ENCODE measurements around the gene RCAN3.

DNA sequence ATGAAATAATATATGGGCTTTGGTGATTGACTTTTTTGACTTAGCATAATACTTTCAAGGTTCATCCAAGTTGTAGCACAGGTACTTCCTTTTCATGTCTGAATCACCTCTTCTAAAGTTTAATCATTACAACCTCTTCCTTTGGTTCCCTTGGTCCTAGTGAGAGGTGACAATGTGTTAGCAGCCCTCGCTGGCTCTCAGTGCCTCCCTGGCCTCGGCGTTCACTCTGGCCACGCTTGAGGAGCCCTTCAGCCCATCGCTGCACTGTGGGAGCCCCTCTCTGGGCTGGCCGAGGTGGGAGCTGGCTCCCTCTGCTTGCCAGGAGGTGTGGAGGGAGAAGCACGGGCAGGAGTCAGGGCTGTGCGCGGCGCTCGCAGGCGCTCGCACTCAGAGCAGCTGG lies 13.0 kb upstream of the RCAN3 start:
- TF ChIP-seq GATA2 (IDR thresholded peaks at IDR 0.05; ENCODE audit: low read depth, low read length) (no peak), GATA3 (IDR thresholded peaks at IDR 0.05; ENCODE audit: low read depth, low read length) (no peak)
